LoVo (cell line): Measurements from ENCODE around the gene HDDC2.
A peak's percentile ranks its signal among the peaks of the same experiment; 100 is the strongest.

Experiments used
- DNase-seq: peaks from one replicate; pipeline ENCODE4 v3.0.0-alpha.2; 2016; ENCODE audit warnings: low spot score

HDDC2 gene

DNA sequence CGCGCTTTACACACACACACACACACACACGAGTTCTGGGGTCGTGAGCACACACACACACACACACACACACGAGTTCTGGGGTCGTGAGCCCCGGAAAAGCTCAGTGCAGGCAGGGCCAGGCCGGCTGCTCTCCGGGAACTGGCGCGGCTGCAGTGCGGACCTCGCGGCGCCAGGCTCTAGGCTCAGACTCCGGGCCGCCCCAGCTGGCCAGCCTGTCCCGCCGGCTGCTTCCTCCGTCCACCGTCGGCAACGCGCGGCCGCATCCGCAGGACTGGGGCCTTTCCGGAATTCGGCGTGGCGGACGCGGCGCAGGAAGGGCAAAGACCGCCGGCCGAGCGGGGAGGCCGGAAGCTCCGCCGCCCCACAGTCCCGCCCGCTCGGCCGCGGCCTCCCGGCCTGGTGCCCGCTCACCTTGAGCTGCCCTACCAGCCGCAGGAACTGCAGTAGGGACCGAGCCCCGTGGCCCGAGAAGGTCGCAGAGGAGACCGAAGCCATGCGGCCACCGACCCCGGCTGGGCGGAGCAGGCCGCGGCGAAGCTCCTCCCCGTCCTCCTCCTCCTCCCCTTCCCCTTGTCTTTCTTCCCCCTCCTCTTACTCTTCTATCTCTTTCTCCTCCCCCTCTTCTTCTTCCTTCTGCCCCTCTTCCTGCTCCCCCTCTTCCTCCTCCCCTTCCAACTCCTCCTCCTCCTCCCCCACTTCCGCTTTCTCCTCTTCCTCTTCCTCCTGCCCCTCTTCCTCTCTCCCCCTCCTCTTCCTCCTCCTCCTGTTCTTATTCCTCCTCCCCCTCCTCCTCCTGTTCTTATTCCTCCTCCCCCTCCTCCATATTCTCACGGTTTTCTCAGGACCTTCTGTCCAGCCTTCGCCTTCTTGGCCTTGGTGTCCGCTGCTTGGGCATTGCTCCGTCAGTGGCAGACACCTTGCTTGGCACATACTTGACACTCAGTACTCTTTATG, at the start of gene HDDC2:
Gene HDDC2 (minus strand): TSS at position 533 of the 957 bp plus-strand sequence. CDS start 35 bp downstream, at position 498.
- DNase-seq, result peak; percentile 56

GRCh38 chr6:125346926-125347563, 45.3 kb upstream of the HDDC2 start:
- no peak for DNase-seq

DNA sequence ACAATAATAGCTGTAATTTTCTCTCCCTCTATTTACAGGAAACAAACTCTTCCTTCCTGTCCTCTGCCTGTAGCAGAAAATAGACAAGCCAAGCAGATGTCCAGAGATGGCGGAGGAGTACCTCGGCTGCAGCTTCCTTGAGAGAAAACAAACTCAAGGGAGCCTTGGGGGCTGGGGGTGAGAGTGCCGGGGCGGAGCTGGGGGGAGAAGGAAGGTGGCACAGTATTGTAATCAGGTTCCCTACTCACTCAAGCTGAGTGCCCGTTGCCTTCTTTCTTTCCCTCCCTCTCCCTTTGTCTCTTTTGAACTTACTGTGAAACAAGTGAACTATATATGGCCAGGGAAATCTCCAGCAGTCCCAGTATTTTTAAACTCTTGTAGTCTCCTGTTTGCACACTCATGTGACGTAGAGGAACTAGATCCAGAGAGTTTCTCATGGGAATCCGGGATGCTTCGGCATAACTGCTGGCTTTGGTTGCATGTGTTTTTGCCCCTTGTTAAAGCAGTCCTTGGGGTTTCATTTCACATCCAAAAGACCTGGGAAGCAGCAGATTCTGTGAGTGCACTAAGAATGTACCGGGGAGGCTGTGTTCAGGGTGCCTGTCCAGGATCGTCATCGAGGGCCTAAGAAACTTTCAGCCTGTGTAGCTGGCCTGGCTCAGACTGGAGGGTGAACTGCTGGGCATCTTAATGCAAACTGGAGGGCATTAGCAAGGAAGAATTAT, 44.6 kb upstream of the HDDC2 start:
- no peak for DNase-seq

- no peak for DNase-seq
These were observed 39.7 kb upstream of the HDDC2 start for GRCh38 chr6:125341460-125341859.

GRCh38 chr6:125340991-125341390, 39.2 kb upstream of the HDDC2 start:
- no peak for DNase-seq

DNA sequence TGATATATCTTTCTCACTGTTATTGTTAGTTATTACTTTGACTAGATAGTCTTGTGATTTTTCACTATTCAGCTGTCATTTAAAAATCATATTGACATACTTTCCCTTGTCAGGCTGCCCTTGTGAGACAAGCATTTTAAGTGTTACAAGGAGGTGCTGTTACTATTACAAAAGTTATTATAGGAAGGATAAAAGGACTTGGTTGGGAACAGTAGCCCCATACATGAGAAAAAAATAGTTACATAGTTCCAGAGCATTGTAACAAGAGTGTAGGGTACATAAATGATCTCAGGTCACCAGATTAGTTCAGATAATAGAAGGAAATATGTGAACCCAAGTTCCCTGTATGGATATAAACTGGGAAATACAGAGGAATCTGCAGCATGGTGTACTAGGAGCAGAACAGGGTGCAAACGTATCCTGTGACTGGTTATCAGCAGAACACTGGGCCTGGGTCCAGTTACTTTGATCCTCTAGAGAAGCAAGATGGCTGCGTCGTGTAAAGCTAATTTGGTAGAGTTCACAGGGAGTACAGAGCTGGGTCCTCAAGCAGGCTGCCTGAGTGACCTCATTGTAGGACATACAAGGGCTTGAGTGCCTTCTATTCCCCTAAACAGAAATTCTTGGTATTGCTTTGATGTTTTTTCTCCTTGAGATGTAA, 38.5 kb upstream of the HDDC2 start:
- no peak for DNase-seq

DNA sequence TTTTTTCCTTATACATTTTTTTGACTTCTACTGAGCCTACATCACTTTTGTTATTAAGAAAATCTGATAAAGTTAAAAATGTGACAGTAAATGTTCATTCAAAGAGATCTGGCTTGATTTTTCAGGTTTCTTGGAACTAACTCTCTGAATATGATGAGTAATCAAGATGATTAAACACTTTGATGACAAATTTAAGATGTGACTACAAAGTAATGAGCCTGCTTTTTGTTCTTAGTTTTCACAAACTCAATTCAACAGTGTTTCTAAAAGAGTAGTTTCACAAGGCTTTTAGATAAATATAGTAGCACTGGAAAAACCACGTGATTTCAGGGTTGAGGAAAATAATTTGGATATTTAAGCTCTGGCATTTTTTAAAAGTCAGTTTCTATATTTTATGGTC, 37.9 kb upstream of the HDDC2 start:
- no peak for DNase-seq

DNA sequence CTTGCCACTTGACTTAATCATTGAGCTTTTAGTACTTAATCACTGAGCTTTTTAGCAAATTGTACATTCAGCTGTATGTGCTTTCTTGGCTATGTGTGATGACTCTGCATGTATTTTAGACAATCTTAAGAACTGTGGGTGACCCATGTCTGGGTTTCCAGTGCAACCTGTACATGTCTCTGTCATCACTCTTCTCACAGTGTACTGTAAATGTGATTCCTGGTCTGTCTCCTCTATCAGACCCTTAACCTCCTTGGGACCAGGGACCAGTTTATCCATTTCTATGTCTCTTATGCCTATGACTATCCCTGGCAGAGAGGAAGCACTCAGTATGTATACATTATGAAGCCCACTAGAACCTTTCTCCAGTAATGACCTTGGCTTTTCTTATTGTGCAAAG, 36.6 kb upstream of the HDDC2 start:
- no peak for DNase-seq

DNA sequence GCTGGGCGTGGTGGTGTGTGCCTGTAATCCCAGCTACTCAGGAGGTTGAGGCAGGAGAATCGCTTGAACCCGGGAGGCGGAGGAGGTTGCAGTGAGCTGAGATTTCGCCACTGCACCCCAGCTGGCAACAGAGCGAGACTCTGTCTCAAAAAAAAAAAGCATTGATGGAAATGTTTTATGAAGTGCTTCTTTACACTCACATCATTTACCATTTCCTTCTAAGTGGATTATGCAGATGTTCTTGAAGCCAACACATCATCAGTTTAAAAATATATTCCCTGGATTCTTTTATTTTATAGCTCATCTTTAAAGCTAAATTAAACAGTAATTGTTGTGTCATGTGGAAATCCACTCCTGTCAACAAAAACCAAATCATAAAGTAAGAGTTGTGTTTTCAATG, 35.9 kb upstream of the HDDC2 start:
- DNase-seq, result no peak

GRCh38 chr6:125332664-125333063, 30.9 kb upstream of the HDDC2 start:
- no peak for DNase-seq

GRCh38 chr6:125325586-125325985, 23.8 kb upstream of the HDDC2 start:
- no peak for DNase-seq

- no peak for DNase-seq
These were observed 21.6 kb upstream of the HDDC2 start for GRCh38 chr6:125323376-125323775.

DNA sequence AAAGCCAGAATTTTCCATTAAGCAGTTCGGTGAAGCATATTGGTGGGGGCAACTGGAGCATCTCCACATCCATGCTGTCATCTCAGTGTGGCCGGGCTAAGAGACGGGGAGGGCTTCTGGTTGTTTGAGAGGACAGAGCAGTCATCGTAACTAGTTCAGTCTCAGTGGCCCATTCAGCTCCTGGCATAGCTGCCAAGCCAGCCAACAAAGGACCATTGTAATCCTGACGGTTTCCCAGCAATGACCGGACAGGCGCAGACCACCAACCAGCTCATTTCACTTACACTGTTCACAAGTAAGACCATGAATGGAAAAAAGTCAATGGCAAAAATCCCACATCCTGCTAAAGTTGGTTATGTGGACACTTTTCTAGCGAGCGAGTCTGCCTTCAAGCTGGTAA, 14.9 kb upstream of the HDDC2 start:
- no peak for DNase-seq

- no peak for DNase-seq
These were observed 13.8 kb upstream of the HDDC2 start for GRCh38 chr6:125315548-125315947.

DNA sequence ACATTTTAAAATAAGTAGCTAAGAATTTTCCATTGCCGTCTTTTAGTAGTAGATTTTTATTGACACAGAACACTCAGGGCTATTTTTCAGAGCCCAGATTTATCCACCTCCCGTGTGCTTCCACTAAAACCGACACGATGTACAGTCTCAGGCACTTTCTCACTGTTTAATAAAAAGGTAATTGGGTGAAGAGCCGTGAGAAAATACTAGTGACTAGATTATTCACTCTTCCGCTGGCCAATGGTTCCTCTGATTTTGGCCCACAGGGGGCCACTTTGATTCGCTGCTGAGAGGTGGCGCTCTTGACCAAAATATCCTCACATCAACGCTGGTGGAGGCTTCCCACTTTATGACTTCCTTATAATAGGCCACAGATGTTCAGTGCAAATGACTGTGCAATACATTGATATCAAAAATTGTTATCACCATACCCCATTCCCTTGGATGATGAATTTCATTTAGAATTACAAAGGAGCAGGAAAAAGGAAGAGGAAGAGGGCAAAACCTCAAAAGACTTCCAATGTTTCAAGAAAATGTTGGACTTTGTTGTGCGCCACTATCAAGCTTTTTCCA, 12.3 kb upstream of the HDDC2 start:
- DNase-seq, result peak; percentile 58

GRCh38 chr6:125312950-125313349, 11.2 kb upstream of the HDDC2 start:
- DNase-seq, result no peak

GRCh38 chr6:125312478-125312877, 10.7 kb upstream of the HDDC2 start:
- no peak for DNase-seq

- peak; percentile 66 for DNase-seq
These were observed 9.4 kb upstream of the HDDC2 start for GRCh38 chr6:125310994-125311649.

DNA sequence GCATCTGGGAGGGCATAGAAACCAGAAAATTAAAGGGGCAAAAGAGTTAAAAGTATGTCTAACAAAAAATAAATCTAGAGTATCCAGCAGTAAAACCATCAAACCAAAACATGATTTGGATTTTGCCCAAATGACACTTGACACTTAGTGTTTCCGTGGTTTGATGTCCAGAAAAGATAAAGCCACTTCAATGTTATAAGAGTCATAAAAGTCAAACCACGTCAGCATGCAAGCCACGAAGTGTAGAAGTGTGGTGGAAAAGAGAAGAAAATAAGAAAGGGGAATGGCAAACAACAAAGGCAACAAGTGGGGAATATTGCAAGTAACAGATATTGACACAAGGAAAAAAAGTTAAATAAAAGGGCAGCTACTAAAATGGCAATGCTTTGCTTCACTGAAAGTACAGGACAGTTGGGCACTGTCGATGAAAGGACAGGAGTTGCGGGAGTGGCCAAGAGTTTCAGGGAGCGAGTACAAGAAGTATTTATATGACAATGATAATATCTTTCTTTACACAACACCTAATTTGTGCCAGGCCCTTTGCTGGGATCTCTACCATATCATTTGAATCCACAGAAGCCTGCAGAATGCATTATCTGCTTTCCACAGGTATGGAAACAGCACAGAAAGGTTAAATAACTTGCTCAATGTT, 6.3 kb upstream of the HDDC2 start:
- DNase-seq, result peak; percentile 48

GRCh38 chr6:125307150-125307838, 5.5 kb upstream of the HDDC2 start:
- DNase-seq, result peak; percentile 75
